B cell (primary cell): Measurements from ENCODE around the gene LRRC2. TPM values are rescaled to one million over a fixed set of nuclear protein-coding genes. Genes with fewer than 3 reads are reported as not detected.

Source experiments
- ATAC-seq: fragments of 200-7000 bp; cut with Tn5 transposase; one replicate; pipeline ENCODE4 v1.10.0; 2021; ENCODE audit warnings: low read depth, mild to moderate bottlenecking, moderate number of reproducible peaks, moderate library complexity
- CTCF ChIA-PET: fragments of 350-600 bp; sonication (Branson Sonifier 250); formaldehyde crosslinking; loops from one replicate; lab custom pipeline; 2021; ENCODE audit warnings: antibody characterized with exemption, inconsistent platforms; lab: Charles Lee
- POLR2A ChIA-PET: fragments of 350-600 bp; sonication (Branson Sonifier 250); formaldehyde crosslinking; loops from one replicate; lab custom pipeline; 2021; ENCODE audit warnings: antibody characterized with exemption; lab: Charles Lee
- DNase-seq: peaks from one replicate; pipeline ENCODE4 v3.0.0; 2013
- H2AFZ ChIP-seq: 2 replicates; pipeline ENCODE4 v1.6.1; 2012; ENCODE audit warnings: mild to moderate bottlenecking, low read depth, low read length; ENCODE audit not compliant: insufficient read depth, poor library complexity, severe bottlenecking
- H3K27ac ChIP-seq, 2 donors: 1 replicate in 1 of 2; 2 replicates in 1 of 2; pipeline ENCODE4 v1.5.1; 2012 to 2013; ENCODE audit warnings: low read length in 2 of 2, mild to moderate bottlenecking in 2 of 2, moderate library complexity in 1 of 2
- H3K27me3 ChIP-seq, 4 experiments: fragments of 200-600 bp in 1 of 4; sonication (generic) in 1 of 4; replicated peaks in 1 of 4; 1 replicate in 2 of 4; 2 replicates in 2 of 4; pipeline versions ENCODE4 v1.6.1 to v1.7.0; 2013 to 2016; ENCODE audit warnings: low read length in 3 of 4, mild to moderate bottlenecking in 2 of 4, mixed read lengths in 1 of 4, moderate library complexity in 1 of 4; ENCODE audit not compliant: insufficient read depth in 4 of 4, control insufficient read depth in 3 of 4; ENCODE audit errors: control extremely low read depth in 1 of 4
- H3K36me3 ChIP-seq, 2 experiments: replicated peaks in 1 of 2; 1 replicate in 1 of 2; 2 replicates in 1 of 2; pipeline versions ENCODE4 v1.6.1 to v1.7.1; 2013; ENCODE audit warnings: low read length in 1 of 2; ENCODE audit not compliant: insufficient read depth in 2 of 2, control insufficient read depth in 1 of 2; ENCODE audit errors: control extremely low read depth in 1 of 2, extremely low read depth in 1 of 2
- H3K4me1 ChIP-seq, 2 donors: fragments of 200-600 bp in 1 of 2; sonication (generic) in 1 of 2; 1 replicate in 1 of 2; 2 replicates in 1 of 2; pipeline versions ENCODE4 v1.5.1 to v1.6.1; 2013 to 2017; ENCODE audit warnings: low read length in 2 of 2; ENCODE audit not compliant: control insufficient read depth in 2 of 2, insufficient read depth in 2 of 2
- H3K4me2 ChIP-seq: replicated peaks from 2 replicates; pipeline ENCODE3; 2012; ENCODE audit warnings: mild to moderate bottlenecking, low read depth, low read length; ENCODE audit not compliant: poor library complexity, severe bottlenecking
- H3K4me3 ChIP-seq, 5 experiments: fragments of 200-600 bp in 1 of 5; sonication (generic) in 1 of 5; 1 replicate in 3 of 5; 2 replicates in 2 of 5; pipeline versions ENCODE4 v1.5.1 to v1.7.0; 2011 to 2016; ENCODE audit warnings: low read length in 4 of 5, mild to moderate bottlenecking in 4 of 5, low read depth in 2 of 5, control low read depth in 1 of 5, moderate library complexity in 1 of 5; ENCODE audit not compliant: insufficient read depth in 1 of 5; ENCODE audit errors: control extremely low read depth in 1 of 5, extremely low read depth in 1 of 5
- H3K79me2 ChIP-seq: fragments of 200-600 bp; sonication (generic); one replicate; pipeline ENCODE4 v1.6.0; 2016; ENCODE audit warnings: low read length; ENCODE audit not compliant: control insufficient read depth, insufficient read depth
- H3K9ac ChIP-seq: fragments of 200-600 bp; sonication (generic); 2 replicates; pipeline ENCODE4 v1.6.1; 2017; ENCODE audit warnings: mild to moderate bottlenecking, low read length, moderate library complexity
- H3K9me3 ChIP-seq, 3 donors: one replicate each; pipeline versions ENCODE4 v1.6.1 to v1.7.1; 2013; ENCODE audit warnings: low read length in 2 of 3; ENCODE audit not compliant: control insufficient read depth in 2 of 3, insufficient read depth in 1 of 3; ENCODE audit errors: control extremely low read depth in 1 of 3
- H4K20me1 ChIP-seq: 2 replicates; pipeline ENCODE4 v1.6.0; 2012; ENCODE audit warnings: mild to moderate bottlenecking, low read length; ENCODE audit not compliant: insufficient read depth, control insufficient read depth, poor library complexity, severe bottlenecking
- H3K27ac Mint-ChIP-seq: one replicate; pipeline ENCODE4 v1.8.0; 2021; ENCODE audit warnings: mixed read lengths
- H3K27me3 Mint-ChIP-seq: one replicate; pipeline ENCODE4 v1.8.0; 2021; ENCODE audit warnings: mixed read lengths
- H3K4me1 Mint-ChIP-seq: one replicate; pipeline ENCODE4 v1.8.0; 2021; ENCODE audit warnings: mixed read lengths
- H3K4me3 Mint-ChIP-seq: one replicate; pipeline ENCODE4 v1.8.0; 2021; ENCODE audit warnings: mixed read lengths
- H3K9me3 Mint-ChIP-seq: one replicate; pipeline ENCODE4 v1.8.0; 2022; ENCODE audit warnings: mixed read lengths; ENCODE audit not compliant: insufficient read depth
- CTCF ChIP-seq: fragments of 200-600 bp; IDR thresholded peaks from one replicate; pipeline ENCODE4 v1.8.0; 2022; ENCODE audit warnings: antibody characterized with exemption, mild to moderate bottlenecking
- EZH2 ChIP-seq: IDR thresholded peaks from 2 replicates; pipeline ENCODE4 v1.6.1; 2012; ENCODE audit warnings: borderline replicate concordance, low read depth, mild to moderate bottlenecking, moderate library complexity, low read length; ENCODE audit not compliant: insufficient read depth, poor library complexity, severe bottlenecking
- WGBS: methylation state at CpG from one replicate; pipeline ENCODE4 v1.1.5; 2013; ENCODE audit warnings: missing lambda C conversion rate; ENCODE audit not compliant: insufficient coverage; 5-methylcytosine and 5-hydroxymethylcytosine counted together
- intact Hi-C: fragments of 100-400 bp; cut with micrococcal nuclease; formaldehyde crosslinking; loops from one replicate; pipeline ENCODE4 v1.10.0; 2022
- polyA plus RNA-seq: library from polyadenylated mRNA; depleted of rRNA; stranded (reverse); fragments of >200 nt; gene quantifications from 2 replicates; pipeline ENCODE4 v1.2.3, GENCODE V29; 2012
- total RNA-seq, 2 donors: library from RNA; stranded (reverse); fragments of 120-200 nt in 1 of 2; gene quantifications; 1 replicate in 1 of 2; 2 replicates in 1 of 2; pipeline versions ENCODE4 v1.2.3 to v1.2.4, GENCODE V29; 2013 to 2022

The LRRC2 gene
- total and polyA plus RNA-seq, 2 donors (not counting 1 experiment from before 2014, with no cell fraction given): 0.04 TPM; not detected in 1

- intact Hi-C loops: no loop called here
- Histone ChIP-seq H3K4me3 (no peak overlapping the region), H3K27ac (no peak overlapping the region), H3K27me3 (no peaks in the 10 kb centered on the region), H3K4me1 (no peaks in the 10 kb centered on the region), H3K9ac (no peak overlapping the region), H4K20me1 (no peaks in the 10 kb centered on the region), H3K79me2 (no peaks in the 10 kb centered on the region), H3K4me2 (no peak overlapping the region), H3K9me3 (no peaks in the 10 kb centered on the region), H2AFZ (no peak overlapping the region), H3K36me3 (no peaks in the 10 kb centered on the region)
- Mint-ChIP-seq H3K4me3 (no peak overlapping the region), H3K4me1 (no peaks in the 10 kb centered on the region), H3K27me3 (peaks cover 5% of the 10 kb centered on the region), H3K27ac (no peak overlapping the region), H3K9me3 (no peaks in the 10 kb centered on the region)
- DNase-seq: no peak
- 93% methylated on average over 1 of the region's 1 CpG for WGBS
- POLR2A ChIA-PET: no interaction called here
- CTCF ChIA-PET: interaction anchor here (1.4 kb wide), 1 partner anchor 26 kb away, joined by 4 read pairs; no protein-coding TSS in a partner anchor
- no peak for TF ChIP-seq CTCF
- no peak for TF ChIP-seq EZH2
- ATAC-seq: no peak
Measured at GRCh38 chr3:46603446-46604046, 37.4 kb upstream of the LRRC2 start.

- H3K4me3 ChIP-seq: no peak overlapping the region
- ChIA-PET POLR2A (no interaction called here), CTCF (interaction anchor here (1.1 kb wide), 1 partner anchor 9 kb away, joined by 3 read pairs; no protein-coding TSS in a partner anchor)
- intact Hi-C loops: no loop called here
- TF ChIP-seq CTCF (no peak), EZH2 (no peak)
- no peak overlapping the region for H3K27ac ChIP-seq
- H3K79me2 ChIP-seq: no peaks in the 10 kb centered on the region
- no peaks in the 10 kb centered on the region for H3K4me1 Mint-ChIP-seq
- WGBS: 76% methylated on average over 4 of the region's 5 CpGs
- no peak overlapping the region for H3K4me3 Mint-ChIP-seq
- no peak overlapping the region for H2AFZ ChIP-seq
- no peaks in the 10 kb centered on the region for H3K36me3 ChIP-seq
- no peaks in the 10 kb centered on the region for H4K20me1 ChIP-seq
- DNase-seq (no peak), ATAC-seq (no peak)
- no peak overlapping the region for H3K27ac Mint-ChIP-seq
- H3K27me3 Mint-ChIP-seq: peaks cover 14% of the 10 kb centered on the region
- no peaks in the 10 kb centered on the region for H3K27me3 ChIP-seq
- H3K9me3 ChIP-seq: no peaks in the 10 kb centered on the region
- no peak overlapping the region for H3K9ac ChIP-seq
- no peaks in the 10 kb centered on the region for H3K9me3 Mint-ChIP-seq
- no peak overlapping the region for H3K4me2 ChIP-seq
- no peaks in the 10 kb centered on the region for H3K4me1 ChIP-seq
Measured at GRCh38 chr3:46599590-46599989, 33.5 kb upstream of the LRRC2 start.
